ENCODE measurements around the gene OR2H2.

Gene OR2H2

GRCh38 chr6:29593199-29593855 lies 8.4 kb downstream of the OR2H2 start:
- DNase-seq = no peak

- no peak for DNase-seq
Measured at GRCh38 chr6:29596381-29596900, 11.5 kb downstream of the OR2H2 start.

GRCh38 chr6:29597184-29597583 lies 12.3 kb downstream of the OR2H2 start:
- DNase-seq = no peak

GRCh38 chr6:29598172-29598747 lies 13.3 kb downstream of the OR2H2 start:
- DNase-seq = no peak

- peak; percentile 8 for DNase-seq
Measured at GRCh38 chr6:29602564-29603361, 17.8 kb downstream of the OR2H2 start.

GRCh38 chr6:29603456-29603855 lies 18.5 kb downstream of the OR2H2 start:
- DNase-seq = no peak

- DNase-seq = no peak
Measured at GRCh38 chr6:29603930-29604329, 19.0 kb downstream of the OR2H2 start.

GRCh38 chr6:29608131-29608530 lies 23.2 kb downstream of the OR2H2 start:
- DNase-seq = no peak

- DNase-seq = no peak
Measured at GRCh38 chr6:29610540-29610939, 25.6 kb downstream of the OR2H2 start.

GRCh38 chr6:29611426-29611825 lies 26.5 kb downstream of the OR2H2 start:
- no peak for DNase-seq

GRCh38 chr6:29617782-29618554 lies 33.0 kb downstream of the OR2H2 start:
- DNase-seq = no peak

- DNase-seq = no peak
Measured at GRCh38 chr6:29619578-29620160, 34.7 kb downstream of the OR2H2 start.

GRCh38 chr6:29620630-29621029 lies 35.7 kb downstream of the OR2H2 start:
- no peak for DNase-seq

GRCh38 chr6:29624520-29624961 lies 39.6 kb downstream of the OR2H2 start:
- no peak for DNase-seq

- no peak for DNase-seq
Measured at GRCh38 chr6:29625337-29625930, 40.5 kb downstream of the OR2H2 start.

GRCh38 chr6:29626948-29627754 lies 42.2 kb downstream of the OR2H2 start:
- DNase-seq = no peak

GRCh38 chr6:29627755-29628418 lies 43.0 kb downstream of the OR2H2 start:
- peak; percentile 31 for DNase-seq

GRCh38 chr6:29628419-29629281 lies 43.7 kb downstream of the OR2H2 start:
- DNase-seq = peak; percentile 49

- DNase-seq = no peak
Measured at GRCh38 chr6:29629571-29629970, 44.6 kb downstream of the OR2H2 start.

- DNase-seq = no peak
Measured at GRCh38 chr6:29630315-29630714, 45.4 kb downstream of the OR2H2 start.

All from activated CD4-positive, alpha-beta T cell treated with anti-CD3 and anti-CD28 coated beads, Interleukin-2, amount 50 U/mL, for 16 hours (primary cell).